ENCODE results near the gene HEY2.
"Not testable (repeated sequence)": the region's sequence is repeated elsewhere in the genome, so short reads cannot be mapped to it uniquely, and the experiment has no call there.

The HEY2 gene

DNA sequence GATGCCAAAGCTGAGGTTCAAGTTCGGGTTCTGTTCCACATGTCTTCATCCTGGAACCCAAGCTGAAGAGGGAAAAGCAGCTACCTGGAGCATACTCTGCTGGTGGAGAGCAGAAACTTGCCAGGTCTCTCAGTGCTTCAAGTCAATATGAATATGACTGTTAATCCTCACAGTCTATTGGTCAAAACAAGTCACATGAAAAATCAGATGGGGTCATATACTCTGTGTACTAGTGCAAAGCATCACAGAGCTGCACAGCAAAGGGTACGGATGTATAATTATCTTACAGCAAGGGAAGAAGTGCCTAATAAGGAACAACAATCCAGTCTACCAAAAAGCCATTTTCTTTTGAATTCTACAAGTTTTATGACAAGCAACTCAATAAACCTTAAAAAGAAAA is 53.0 kb downstream of the HEY2 start:
- Histone ChIP-seq H3K9me2 (replicated peaks; ENCODE audit: insufficient read depth, low read length) (no peaks in the 10 kb centered on the region), H3K36me3 (replicated peaks; ENCODE audit: insufficient read depth, low read length) (no peaks in the 10 kb centered on the region), H3K9ac (ENCODE audit: low read length) (no peak overlapping the region), H2AFZ (ENCODE audit: low read length) (no peak overlapping the region), H3K27me3 (replicated peaks; ENCODE audit: insufficient read depth, low read length) (no peaks in the 10 kb centered on the region), H3K4me3 (ENCODE audit: low read length) (no peak overlapping the region), H3K79me2 (ENCODE audit: low read length) (no peaks in the 10 kb centered on the region), H3K9me3 (replicated peaks; ENCODE audit: insufficient read depth, low read length) (no peaks in the 10 kb centered on the region), H3F3A (ENCODE audit: insufficient read depth, low read length) (no peaks in the 10 kb centered on the region), H3K27ac (ENCODE audit: low read length) (no peak overlapping the region), H3K4me2 (ENCODE audit: low read depth, low read length) (no peak overlapping the region), H3K4me1 (ENCODE audit: low read length) (peaks cover 24% of the 10 kb centered on the region), H4K20me1 (ENCODE audit: insufficient read depth, low read length) (no peaks in the 10 kb centered on the region)
- no peak for DNase-seq
- TF ChIP-seq, protein P1, sequence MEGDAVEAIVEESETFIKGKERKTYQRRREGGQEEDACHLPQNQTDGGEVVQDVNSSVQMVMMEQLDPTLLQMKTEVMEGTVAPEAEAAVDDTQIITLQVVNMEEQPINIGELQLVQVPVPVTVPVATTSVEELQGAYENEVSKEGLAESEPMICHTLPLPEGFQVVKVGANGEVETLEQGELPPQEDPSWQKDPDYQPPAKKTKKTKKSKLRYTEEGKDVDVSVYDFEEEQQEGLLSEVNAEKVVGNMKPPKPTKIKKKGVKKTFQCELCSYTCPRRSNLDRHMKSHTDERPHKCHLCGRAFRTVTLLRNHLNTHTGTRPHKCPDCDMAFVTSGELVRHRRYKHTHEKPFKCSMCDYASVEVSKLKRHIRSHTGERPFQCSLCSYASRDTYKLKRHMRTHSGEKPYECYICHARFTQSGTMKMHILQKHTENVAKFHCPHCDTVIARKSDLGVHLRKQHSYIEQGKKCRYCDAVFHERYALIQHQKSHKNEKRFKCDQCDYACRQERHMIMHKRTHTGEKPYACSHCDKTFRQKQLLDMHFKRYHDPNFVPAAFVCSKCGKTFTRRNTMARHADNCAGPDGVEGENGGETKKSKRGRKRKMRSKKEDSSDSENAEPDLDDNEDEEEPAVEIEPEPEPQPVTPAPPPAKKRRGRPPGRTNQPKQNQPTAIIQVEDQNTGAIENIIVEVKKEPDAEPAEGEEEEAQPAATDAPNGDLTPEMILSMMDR (IDR thresholded peaks at IDR 0.05; ENCODE audit: low read length), result no peak
- TF ChIP-seq EZH2phosphoT487 (IDR thresholded peaks at IDR 0.05; ENCODE audit: low read length) (no peak), EZH2 (optimal IDR thresholded peaks at IDR 0.05; ENCODE audit: low read depth, low read length) (no peak)

- no peaks in the 10 kb centered on the region for H3K9me3 ChIP-seq (replicated peaks; ENCODE audit: insufficient read depth, low read length)
- no peaks in the 10 kb centered on the region for H3K9me2 ChIP-seq (replicated peaks; ENCODE audit: insufficient read depth, low read length)
- no peaks in the 10 kb centered on the region for H4K20me1 ChIP-seq (ENCODE audit: insufficient read depth, low read length)
- no peak for DNase-seq
- TF ChIP-seq, protein P1 (IDR thresholded peaks at IDR 0.05; ENCODE audit: low read length), result no peak
- TF ChIP-seq EZH2phosphoT487 (IDR thresholded peaks at IDR 0.05; ENCODE audit: low read length) (no peak), EZH2 (optimal IDR thresholded peaks at IDR 0.05; ENCODE audit: low read depth, low read length) (no peak)
- no peaks in the 10 kb centered on the region for H3K36me3 ChIP-seq (replicated peaks; ENCODE audit: insufficient read depth, low read length)
- H2AFZ ChIP-seq (ENCODE audit: low read length), result no peak overlapping the region
- no peaks in the 10 kb centered on the region for H3K27me3 ChIP-seq (replicated peaks; ENCODE audit: insufficient read depth, low read length)
- H3K4me1 ChIP-seq (ENCODE audit: low read length), result peaks cover 18% of the 10 kb centered on the region
- no peak overlapping the region for H3K4me2 ChIP-seq (ENCODE audit: low read depth, low read length)
- no peak overlapping the region for H3K27ac ChIP-seq (ENCODE audit: low read length)
- no peaks in the 10 kb centered on the region for H3K79me2 ChIP-seq (ENCODE audit: low read length)
- no peak overlapping the region for H3K4me3 ChIP-seq (ENCODE audit: low read length)
- H3K9ac ChIP-seq (ENCODE audit: low read length), result no peak overlapping the region
- no peaks in the 10 kb centered on the region for H3F3A ChIP-seq (ENCODE audit: insufficient read depth, low read length)
These were observed 53.5 kb downstream of the HEY2 start for GRCh38 chr6:125802943-125803377.

GRCh38 chr6:125804264-125804663 is 54.8 kb downstream of the HEY2 start:
- Histone ChIP-seq H4K20me1 (ENCODE audit: insufficient read depth, low read length) (no peaks in the 10 kb centered on the region), H3K79me2 (ENCODE audit: low read length) (no peaks in the 10 kb centered on the region), H3K27ac (ENCODE audit: low read length) (no peak overlapping the region), H3K4me1 (ENCODE audit: low read length) (peaks cover 8% of the 10 kb centered on the region), H3K9me3 (replicated peaks; ENCODE audit: insufficient read depth, low read length) (no peaks in the 10 kb centered on the region), H3K27me3 (replicated peaks; ENCODE audit: insufficient read depth, low read length) (no peaks in the 10 kb centered on the region), H3K4me2 (ENCODE audit: low read depth, low read length) (no peak overlapping the region), H3K9ac (ENCODE audit: low read length) (no peak overlapping the region), H3F3A (ENCODE audit: insufficient read depth, low read length) (no peaks in the 10 kb centered on the region), H3K36me3 (replicated peaks; ENCODE audit: insufficient read depth, low read length) (no peaks in the 10 kb centered on the region), H3K9me2 (replicated peaks; ENCODE audit: insufficient read depth, low read length) (no peaks in the 10 kb centered on the region), H2AFZ (ENCODE audit: low read length) (no peak overlapping the region), H3K4me3 (ENCODE audit: low read length) (no peak overlapping the region)
- no peak for TF ChIP-seq EZH2 (optimal IDR thresholded peaks at IDR 0.05; ENCODE audit: low read depth, low read length)
- TF ChIP-seq, protein P1 (IDR thresholded peaks at IDR 0.05; ENCODE audit: low read length), result no peak
- no peak for DNase-seq

- H3K4me2 ChIP-seq (ENCODE audit: low read depth, low read length); H3K79me2 ChIP-seq (ENCODE audit: low read length); H3K27ac ChIP-seq (ENCODE audit: low read length); H4K20me1 ChIP-seq (ENCODE audit: insufficient read depth, low read length); H3K27me3 ChIP-seq (replicated peaks; ENCODE audit: insufficient read depth, low read length); H3K4me1 ChIP-seq (ENCODE audit: low read length); H3K9me2 ChIP-seq (replicated peaks; ENCODE audit: insufficient read depth, low read length); H3F3A ChIP-seq (ENCODE audit: insufficient read depth, low read length); H3K4me3 ChIP-seq (ENCODE audit: low read length); DNase-seq; H3K36me3 ChIP-seq (replicated peaks; ENCODE audit: insufficient read depth, low read length); H3K9me3 ChIP-seq (replicated peaks; ENCODE audit: insufficient read depth, low read length); H3K9ac ChIP-seq (ENCODE audit: low read length); H2AFZ ChIP-seq (ENCODE audit: low read length): not testable (repeated sequence)
These were observed 55.5 kb downstream of the HEY2 start for GRCh38 chr6:125804866-125805425.
